H1 (cell line): ENCODE data around the gene LMO4. TPM values are rescaled to one million over a fixed set of nuclear protein-coding genes. Genes with fewer than 3 reads are reported as not detected.

Experiments used
- CTCF ChIA-PET: fragments of 300-600 bp; sonication (Branson Sonifier 250); formaldehyde crosslinking; loops from one replicate; lab custom pipeline; 2021; ENCODE audit not compliant: partially characterized antibody; lab: Charles Lee
- POLR2A ChIA-PET: fragments of 300-600 bp; sonication (Branson Sonifier 250); formaldehyde crosslinking; loops from one replicate; lab custom pipeline; 2021; ENCODE audit warnings: inconsistent platforms; ENCODE audit not compliant: partially characterized antibody; lab: Charles Lee
- DNase-seq, 2 experiments: peaks; one replicate each; pipeline versions ENCODE4 v3.0.0 to v3.0.0-alpha.2; 2010 to 2022; ENCODE audit warnings: low spot score in 2 of 2, low read depth in 1 of 2, mixed read lengths in 1 of 2
- FAIRE-seq: peaks from 2 replicates; lab custom pipeline; 2011; peaks lifted over from hg19 to GRCh38; lab: Jason Lieb, UNC
- H2AFZ ChIP-seq: 2 replicates; pipeline ENCODE4 v1.8.1; 2012; ENCODE audit warnings: low read length, inconsistent platforms
- H2AK5ac ChIP-seq: 2 replicates; pipeline ENCODE4 v1.6.1; 2013; ENCODE audit warnings: low read depth, low read length
- H2BK120ac ChIP-seq: replicated peaks from 2 replicates; pipeline ENCODE3; 2013; ENCODE audit warnings: low read depth, low read length, inconsistent platforms
- H2BK12ac ChIP-seq: 2 replicates; pipeline ENCODE4 v1.6.1; 2013; ENCODE audit warnings: low read depth, low read length
- H2BK15ac ChIP-seq: 2 replicates; pipeline ENCODE4 v1.6.1; 2013; ENCODE audit warnings: low read length
- H2BK20ac ChIP-seq: 2 replicates; pipeline ENCODE4 v1.6.1; 2013; ENCODE audit warnings: low read length
- H2BK5ac ChIP-seq: 2 replicates; pipeline ENCODE4 v1.6.1; 2013; ENCODE audit warnings: low read depth, low read length
- H3K14ac ChIP-seq: 2 replicates; pipeline ENCODE4 v1.6.1; 2013; ENCODE audit warnings: inconsistent platforms; ENCODE audit not compliant: insufficient read length
- H3K18ac ChIP-seq: 2 replicates; pipeline ENCODE4 v1.6.1; 2013; ENCODE audit warnings: low read length; ENCODE audit errors: extremely low read depth
- H3K23ac ChIP-seq: 2 replicates; pipeline ENCODE4 v1.6.1; 2013; ENCODE audit warnings: inconsistent platforms; ENCODE audit not compliant: insufficient read length
- H3K23me2 ChIP-seq: 2 replicates; pipeline ENCODE4 v1.6.1; 2013; ENCODE audit warnings: low read depth, low read length
- H3K27ac ChIP-seq: 2 replicates; pipeline ENCODE4 v1.6.1; 2011; ENCODE audit warnings: low read depth, low read length, inconsistent platforms
- H3K27me3 ChIP-seq, 4 experiments: replicated peaks in 1 of 4; 1 replicate in 1 of 4; 2 replicates in 3 of 4; pipeline versions ENCODE4 v1.6.1 to v1.8.1; 2011 to 2013; ENCODE audit warnings: low read length in 3 of 4, mild to moderate bottlenecking in 3 of 4, inconsistent platforms in 2 of 4, mixed read lengths in 2 of 4, moderate library complexity in 1 of 4; ENCODE audit not compliant: control insufficient read depth in 3 of 4, insufficient read depth in 3 of 4; ENCODE audit errors: extremely low read depth in 1 of 4
- H3K36me3 ChIP-seq, 4 experiments: 2 replicates each; pipeline versions ENCODE4 v1.6.1 to v1.8.1; 2011 to 2013; ENCODE audit warnings: mild to moderate bottlenecking in 4 of 4, low read length in 3 of 4, moderate library complexity in 2 of 4, control low read depth in 1 of 4, inconsistent platforms in 1 of 4; ENCODE audit not compliant: insufficient read depth in 4 of 4, control insufficient read depth in 2 of 4
- H3K4ac ChIP-seq: replicated peaks from 2 replicates; pipeline ENCODE3; 2013; ENCODE audit warnings: low read length, low read depth, mixed read lengths, inconsistent platforms; ENCODE audit not compliant: insufficient read length
- H3K4me1 ChIP-seq, 4 experiments: replicated peaks in 1 of 4; 1 replicate in 1 of 4; 2 replicates in 3 of 4; pipeline versions ENCODE4 v1.6.1 to v1.8.1; 2011 to 2013; ENCODE audit warnings: low read length in 3 of 4, inconsistent platforms in 2 of 4, mixed read lengths in 1 of 4; ENCODE audit not compliant: insufficient read depth in 4 of 4, control insufficient read depth in 3 of 4
- H3K4me2 ChIP-seq, 2 experiments: 2 replicates each; pipeline versions ENCODE4 v1.6.1 to v1.8.1; 2011 to 2013; ENCODE audit warnings: low read depth in 2 of 2, low read length in 2 of 2, control low read depth in 1 of 2, inconsistent platforms in 1 of 2, mild to moderate bottlenecking in 1 of 2; ENCODE audit not compliant: insufficient read depth in 1 of 2
- H3K4me3 ChIP-seq, 4 experiments: fragments of 200-600, 300-600 bp in 1 of 4; sonication (generic), shearing (Covaris generic), sonication (Bioruptor Twin) in 1 of 4; 2 replicates each; pipeline versions ENCODE4 v1.5.1 to v1.8.1; 2011 to 2016; ENCODE audit warnings: low read length in 4 of 4, low read depth in 3 of 4, control low read depth in 2 of 4, inconsistent platforms in 2 of 4, mild to moderate bottlenecking in 2 of 4, mixed read lengths in 1 of 4, moderate library complexity in 1 of 4; ENCODE audit not compliant: insufficient read depth in 2 of 4; ENCODE audit errors: extremely low read depth in 1 of 4
- H3K56ac ChIP-seq: replicated peaks from 2 replicates; pipeline ENCODE3; 2013; ENCODE audit warnings: low read depth, mild to moderate bottlenecking, mixed read lengths, low read length, inconsistent platforms; ENCODE audit not compliant: insufficient read length
- H3K79me1 ChIP-seq: 2 replicates; pipeline ENCODE4 v1.6.1; 2013; ENCODE audit warnings: low read depth, low read length, control low read depth
- H3K79me2 ChIP-seq, 2 experiments: 2 replicates each; pipeline versions ENCODE4 v1.6.1 to v1.8.1; 2012 to 2013; ENCODE audit warnings: low read length in 2 of 2, mild to moderate bottlenecking in 2 of 2, inconsistent platforms in 1 of 2; ENCODE audit not compliant: insufficient read depth in 2 of 2, control insufficient read depth in 1 of 2
- H3K9ac ChIP-seq, 4 experiments: replicated peaks in 1 of 4; 1 replicate in 1 of 4; 2 replicates in 3 of 4; pipeline versions ENCODE4 v1.6.1 to v1.8.1; 2011 to 2013; ENCODE audit warnings: low read depth in 3 of 4, low read length in 3 of 4, control low read depth in 2 of 4, mild to moderate bottlenecking in 2 of 4, moderate library complexity in 2 of 4, inconsistent platforms in 1 of 4; ENCODE audit errors: extremely low read depth in 1 of 4
- H3K9me3 ChIP-seq, 2 experiments: 2 replicates each; pipeline versions ENCODE4 v1.6.1 to v1.8.1; 2012 to 2013; ENCODE audit warnings: mild to moderate bottlenecking in 2 of 2, moderate library complexity in 2 of 2, control low read depth in 1 of 2, inconsistent platforms in 1 of 2, low read depth in 1 of 2, low read length in 1 of 2, mixed read lengths in 1 of 2; ENCODE audit not compliant: insufficient read depth in 2 of 2
- H4K20me1 ChIP-seq, 2 experiments: replicated peaks in 1 of 2; 2 replicates each; pipeline versions ENCODE3 to v1.8.1; 2011 to 2013; ENCODE audit warnings: inconsistent platforms in 2 of 2, low read length in 2 of 2, mild to moderate bottlenecking in 1 of 2; ENCODE audit not compliant: insufficient read depth in 2 of 2, control insufficient read depth in 1 of 2
- H4K5ac ChIP-seq: 2 replicates; pipeline ENCODE4 v1.6.1; 2013; ENCODE audit warnings: low read length, low read depth, mixed read lengths, inconsistent platforms; ENCODE audit not compliant: insufficient read length
- H4K8ac ChIP-seq: 2 replicates; pipeline ENCODE4 v1.8.0; 2013; ENCODE audit warnings: mild to moderate bottlenecking, moderate library complexity, low read length, inconsistent platforms; ENCODE audit not compliant: insufficient read depth; ENCODE audit errors: extremely low read depth
- H4K91ac ChIP-seq: replicated peaks from 2 replicates; pipeline ENCODE3; 2013; ENCODE audit warnings: low read length, mixed read lengths, inconsistent platforms; ENCODE audit not compliant: insufficient read length
- CBX5 ChIP-seq: fragments of 300-800, 300-1000 bp; sonication (generic); IDR thresholded peaks from 2 replicates; pipeline ENCODE4 v1.7.1; 2016; ENCODE audit warnings: antibody characterized with exemption, low read length, low read depth
- CBX8 ChIP-seq: fragments of 300-800, 300-1000 bp; sonication (generic); IDR thresholded peaks from 2 replicates; pipeline ENCODE4 v1.7.1; 2016; ENCODE audit warnings: low read depth, low read length, borderline replicate concordance
- SP1 ChIP-seq: IDR thresholded peaks from 2 replicates; pipeline ENCODE4 v1.6.1; 2011; ENCODE audit warnings: low read depth, low read length
- YY1 ChIP-seq: IDR thresholded peaks from 2 replicates; pipeline ENCODE4 v1.6.1; 2011; ENCODE audit warnings: low read depth, mild to moderate bottlenecking, low read length
- WGBS, 2 experiments: shearing (Covaris generic) in 1 of 2; methylation state at CpG; one replicate each; pipeline versions ENCODE4 v1.1.6 to v1.1.7; 2013 to 2015; ENCODE audit warnings: low lambda C conversion rate in 2 of 2, mixed read lengths in 2 of 2, inconsistent platforms in 1 of 2, low coverage in 1 of 2, missing lambda C conversion rate in 1 of 2; ENCODE audit not compliant: insufficient replicate concordance in 2 of 2, insufficient coverage in 1 of 2, insufficient read length in 1 of 2; ENCODE audit errors: extremely low coverage in 1 of 2, missing lambda C conversion rate in 1 of 2; 5-methylcytosine and 5-hydroxymethylcytosine counted together
- polyA plus RNA-seq, 7 experiments: library from polyadenylated mRNA; depleted of rRNA in 3 of 7; stranded (reverse) in 5 of 7; unstranded in 2 of 7; fragments of >200 nt in 5 of 7; fragments of 200-250 nt in 2 of 7; gene quantifications; 1 replicate in 5 of 7; 2 replicates in 1 of 7; 4 replicates in 1 of 7; pipeline versions ENCODE4 v1.2.1 to v1.2.3, GENCODE V29; 2011 to 2013; ENCODE audit warnings: missing spikeins in 2 of 7, mixed read lengths in 2 of 7
- total RNA-seq: library from RNA; stranded (reverse); fragmentation: NEBNext Ultra II Directional; extraction: Animal tissue kit (Norgen Biotek cat#: 25700); gene quantifications from 2 replicates; pipeline ENCODE4 v1.2.1, GENCODE V29; 2021

The LMO4 gene
- total and polyA plus RNA-seq, 2 of the 8 experiments (the other 6 are each of a cell fraction or from before 2014, with no cell fraction given): 71.7 to 98.7 TPM

DNA sequence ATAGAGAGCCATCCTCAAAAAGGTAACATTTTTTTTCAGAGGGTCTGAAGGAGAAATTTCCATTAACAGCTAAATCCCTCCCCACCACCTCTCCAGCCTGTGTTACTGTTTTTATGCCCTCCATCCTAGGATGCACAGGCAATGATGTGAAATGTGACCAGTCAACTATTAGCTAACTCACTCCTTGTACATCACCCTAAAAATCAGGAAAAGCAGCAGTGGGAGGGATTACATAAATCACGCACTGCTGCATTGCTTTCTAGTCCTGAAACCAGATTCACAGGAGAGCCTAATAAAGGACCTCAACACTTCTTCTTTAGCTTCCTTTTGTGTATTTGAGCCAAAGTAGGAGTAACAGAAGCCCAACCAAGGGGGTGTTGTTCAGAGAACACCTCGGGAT lies 66.3 kb downstream of the LMO4 start:
- Histone ChIP-seq H2BK5ac (no peak overlapping the region), H3K36me3 (no peaks in the 10 kb centered on the region), H3K4me3 (no peak overlapping the region), H2BK15ac (no peak overlapping the region), H2BK20ac (no peak overlapping the region), H4K20me1 (no peaks in the 10 kb centered on the region), H4K5ac (no peak overlapping the region), H3K79me2 (no peaks in the 10 kb centered on the region), H2BK12ac (no peak overlapping the region), H3K23me2 (no peaks in the 10 kb centered on the region), H3K4ac (no peak overlapping the region), H3K27me3 (no peaks in the 10 kb centered on the region), H3K27ac (no peak overlapping the region), H3K4me1 (no peaks in the 10 kb centered on the region), H3K18ac (no peak overlapping the region), H3K56ac (no peak overlapping the region), H2BK120ac (no peak overlapping the region), H2AFZ (no peak overlapping the region), H3K4me2 (no peak overlapping the region), H3K9ac (no peak overlapping the region), H2AK5ac (no peak overlapping the region), H3K79me1 (no peaks in the 10 kb centered on the region), H3K9me3 (no peaks in the 10 kb centered on the region), H3K14ac (no peak overlapping the region), H4K91ac (no peak overlapping the region), H4K8ac (no peak overlapping the region), H3K23ac (no peak overlapping the region)
- no peak for FAIRE-seq
- POLR2A ChIA-PET: no interaction called here
- CTCF ChIA-PET: interaction anchor here (1.0 kb wide), 1 partner anchor 78 kb away, joined by 3 read pairs; no protein-coding TSS in a partner anchor
- WGBS, 2 experiments: 82% methylated on average over 2 of the region's 2 CpGs; no CpG with 5 or more reads in 1 of the 2 experiments
- DNase-seq: no peak
- TF ChIP-seq SP1: no peak
- TF ChIP-seq CBX8: no peak
- no peak for TF ChIP-seq YY1
- no peak for TF ChIP-seq CBX5
